Muscle of leg (tissue), 11 donors: Measurements from ENCODE around the gene GRID1. TPM values are rescaled to one million over a fixed set of nuclear protein-coding genes. Genes with fewer than 3 reads are reported as not detected.
"Not testable (repeated sequence)": the region's sequence is repeated elsewhere in the genome, so short reads cannot be mapped to it uniquely, and the experiment has no call there.

ENCODE experiments used
- DNase-seq: peaks from one replicate; pipeline ENCODE4 v3.0.0; 2013
- H3K27ac ChIP-seq: one replicate; pipeline ENCODE4 v1.5.1; 2013; ENCODE audit warnings: mild to moderate bottlenecking, low read length, control low read depth
- H3K27me3 ChIP-seq: one replicate; pipeline ENCODE4 v1.6.1; 2013; ENCODE audit warnings: low read length; ENCODE audit not compliant: control insufficient read depth, insufficient read depth
- H3K36me3 ChIP-seq: one replicate; pipeline ENCODE4 v1.6.1; 2013; ENCODE audit warnings: low read length; ENCODE audit not compliant: control insufficient read depth, insufficient read depth
- H3K4me1 ChIP-seq: one replicate; pipeline ENCODE4 v1.6.1; 2013; ENCODE audit warnings: low read length; ENCODE audit not compliant: control insufficient read depth, insufficient read depth
- H3K4me3 ChIP-seq: one replicate; pipeline ENCODE4 v1.5.1; 2013; ENCODE audit warnings: low read length, control low read depth
- H3K9me3 ChIP-seq: replicated peaks from 2 replicates; pipeline ENCODE4 v1.6.1; 2013; ENCODE audit warnings: low read depth, low read length; ENCODE audit not compliant: control insufficient read depth
- WGBS: methylation state at CpG from one replicate; pipeline ENCODE4 v1.1.5; 2013; ENCODE audit warnings: missing lambda C conversion rate; ENCODE audit not compliant: insufficient coverage; 5-methylcytosine and 5-hydroxymethylcytosine counted together
- polyA plus RNA-seq, 8 donors: library from polyadenylated mRNA; unstranded; fragments of 120-200 nt; gene quantifications; one replicate each; pipeline versions ENCODE4 v1.2.1 to v1.2.3, GENCODE V29; 2013; ENCODE audit warnings: inconsistent platforms in 1 of 8, low replicate concordance in 1 of 8; ENCODE audit not compliant: insufficient read length in 8 of 8, insufficient read depth in 1 of 8
- total RNA-seq: library from RNA; stranded (reverse); fragments of 120-200 nt; gene quantifications from one replicate; pipeline ENCODE4 v1.2.4, GENCODE V29; 2013

The GRID1 gene
- total and polyA plus RNA-seq, 9 donors, result 2.4 to 6.1 (median 3.1) TPM

DNA sequence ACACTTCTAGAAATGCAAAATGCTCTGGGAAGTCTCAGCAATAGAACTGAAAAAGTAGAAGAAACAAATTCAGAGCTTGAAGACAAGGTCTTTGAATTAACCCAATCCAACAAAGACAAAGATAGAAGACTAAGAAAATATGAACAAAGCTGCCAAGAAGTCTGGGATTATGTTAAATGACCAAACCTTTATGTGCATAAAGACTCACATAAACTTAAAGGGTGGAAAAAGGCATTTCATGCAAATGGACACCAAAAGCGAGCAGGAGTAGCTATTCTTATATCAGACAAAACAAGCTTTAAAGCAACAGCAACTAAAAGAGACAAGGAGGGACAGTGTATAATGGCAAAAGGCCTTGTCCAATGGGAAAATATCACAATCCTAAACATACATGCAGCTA, 274.3 kb downstream of the GRID1 start:
- not testable (repeated sequence) for DNase-seq, H3K27ac ChIP-seq, H3K27me3 ChIP-seq, H3K36me3 ChIP-seq, H3K4me3 ChIP-seq, H3K9me3 ChIP-seq, H3K4me1 ChIP-seq
- WGBS, result no CpG with 5 or more reads among the region's 1 CpG

DNA sequence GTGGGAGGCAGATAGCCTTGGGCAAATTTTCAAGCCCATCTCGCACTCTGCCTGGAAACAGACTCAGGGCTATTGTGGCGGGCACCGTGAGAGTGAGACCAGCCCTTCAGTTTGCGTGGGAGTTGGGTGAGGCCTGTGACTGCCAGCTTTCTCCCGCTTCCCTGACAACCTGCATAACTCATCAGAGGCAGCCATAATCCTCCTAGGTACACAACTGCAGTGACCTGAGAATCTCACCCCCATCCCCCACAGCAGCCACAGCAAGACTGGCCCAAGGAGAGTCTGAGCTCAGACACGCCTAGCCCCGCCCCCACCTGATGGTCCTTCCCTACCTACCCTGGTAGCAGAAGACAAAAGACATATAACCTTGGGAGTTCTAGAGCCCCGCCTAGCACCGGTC, 275.4 kb downstream of the GRID1 start:
- 89% methylated on average over 1 of the region's 9 CpGs for WGBS
- no peak overlapping the region for H3K4me3 ChIP-seq
- no peak overlapping the region for H3K27ac ChIP-seq
- DNase-seq, result no peak
- H3K4me1 ChIP-seq, result no peaks in the 10 kb centered on the region
- H3K36me3 ChIP-seq, result no peaks in the 10 kb centered on the region
- peaks cover 6% of the 10 kb centered on the region for H3K27me3 ChIP-seq
- no peaks in the 10 kb centered on the region for H3K9me3 ChIP-seq

DNA sequence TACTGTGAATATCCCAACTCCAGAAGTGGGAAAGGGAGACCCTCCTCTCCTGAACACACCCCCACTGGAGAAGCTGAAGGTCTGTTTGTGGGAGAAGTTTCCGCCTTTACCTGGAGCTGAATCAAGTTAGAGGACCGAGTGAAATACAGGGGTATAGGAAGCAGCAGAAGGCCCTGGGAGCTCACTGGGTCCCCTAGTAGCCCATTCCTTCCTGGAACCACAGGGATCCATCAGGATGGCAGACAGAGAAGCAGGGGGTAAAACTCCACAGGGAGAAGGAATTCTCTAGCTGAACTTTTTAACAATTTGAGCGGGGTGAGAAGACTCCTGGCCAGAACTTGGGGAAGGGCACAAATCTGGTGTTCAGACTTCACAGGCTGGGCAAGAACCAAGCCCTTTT, 275.8 kb downstream of the GRID1 start:
- H3K27me3 ChIP-seq, result peaks cover 6% of the 10 kb centered on the region
- H3K36me3 ChIP-seq, result no peaks in the 10 kb centered on the region
- no peaks in the 10 kb centered on the region for H3K4me1 ChIP-seq
- no peak overlapping the region for H3K4me3 ChIP-seq
- no peak overlapping the region for H3K27ac ChIP-seq
- DNase-seq, result no peak
- no peaks in the 10 kb centered on the region for H3K9me3 ChIP-seq
- WGBS, result 89% methylated on average over 3 of the region's 3 CpGs

DNA sequence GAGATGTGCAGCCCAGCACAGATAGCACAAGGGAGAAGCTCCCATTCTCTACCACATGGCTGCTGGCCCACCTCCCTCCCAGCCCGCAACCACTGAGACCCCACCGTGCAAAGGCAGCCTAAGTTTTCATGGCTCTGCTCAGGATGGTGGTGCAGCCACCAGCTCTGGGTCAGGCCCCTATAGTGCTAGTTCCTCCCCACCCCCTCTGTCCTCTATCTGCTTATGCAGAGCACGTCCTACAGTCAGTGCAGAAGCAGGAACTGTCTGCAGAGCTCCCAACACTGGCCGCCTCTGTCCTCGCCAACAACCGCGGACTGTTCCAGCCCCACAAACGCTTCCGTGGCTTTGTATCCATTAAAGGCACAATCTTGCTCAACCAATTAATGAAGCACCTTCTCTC, 278.9 kb downstream of the GRID1 start:
- Histone ChIP-seq H3K4me1 (no peaks in the 10 kb centered on the region), H3K36me3 (no peaks in the 10 kb centered on the region), H3K9me3 (no peaks in the 10 kb centered on the region), H3K4me3 (no peak overlapping the region), H3K27me3 (peaks cover 13% of the 10 kb centered on the region), H3K27ac (no peak overlapping the region)
- WGBS, result 54% methylated on average over 9 of the region's 9 CpGs
- DNase-seq, result no peak

DNA sequence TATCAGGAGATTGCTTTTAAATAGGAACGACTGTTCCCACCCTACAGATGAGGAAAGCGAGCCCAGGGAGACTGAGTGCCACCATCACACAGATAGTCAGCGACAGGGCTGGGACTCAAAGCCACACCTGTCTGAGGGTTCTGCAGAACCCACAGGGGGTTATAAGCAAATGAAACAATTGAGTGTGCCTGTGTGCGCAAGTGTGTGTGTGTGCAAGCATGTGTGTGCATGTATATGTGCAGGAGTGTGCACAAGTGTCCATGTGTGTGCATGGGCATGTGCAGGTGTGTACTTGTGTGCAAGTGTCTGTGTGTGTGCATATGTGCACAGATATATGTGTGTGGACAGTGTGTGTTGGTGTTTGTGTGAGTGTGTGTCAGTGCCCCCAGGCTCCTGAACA, 280.2 kb downstream of the GRID1 start:
- WGBS, result 90% methylated on average over 3 of the region's 4 CpGs
- Histone ChIP-seq H3K4me1 (no peaks in the 10 kb centered on the region), H3K36me3 (no peaks in the 10 kb centered on the region), H3K27ac (no peak overlapping the region), H3K27me3 (peaks cover 13% of the 10 kb centered on the region), H3K9me3 (no peaks in the 10 kb centered on the region), H3K4me3 (no peak overlapping the region)
- no peak for DNase-seq

DNA sequence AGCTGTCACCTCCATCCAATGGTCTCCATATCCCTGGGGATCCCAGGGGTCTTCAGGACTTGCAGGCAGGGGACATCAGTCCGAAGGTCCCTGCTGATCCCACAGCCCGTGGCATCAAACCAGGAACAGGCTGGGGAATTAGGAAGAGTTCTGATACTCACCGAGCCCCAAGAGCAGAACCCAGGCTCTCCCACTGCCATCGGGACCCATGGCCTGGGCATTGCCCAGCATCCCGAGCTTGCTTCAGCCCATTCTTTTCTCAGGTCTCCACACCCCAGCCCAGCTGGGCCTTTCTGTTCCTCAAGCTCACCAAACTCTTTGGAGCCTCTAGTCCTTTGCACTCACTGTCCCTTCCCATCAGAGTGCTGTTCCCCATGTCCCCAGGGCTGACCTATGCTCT, 280.9 kb downstream of the GRID1 start:
- no peaks in the 10 kb centered on the region for H3K4me1 ChIP-seq
- peaks cover 13% of the 10 kb centered on the region for H3K27me3 ChIP-seq
- no peaks in the 10 kb centered on the region for H3K9me3 ChIP-seq
- H3K27ac ChIP-seq, result no peak overlapping the region
- no peak for DNase-seq
- no peak overlapping the region for H3K4me3 ChIP-seq
- H3K36me3 ChIP-seq, result no peaks in the 10 kb centered on the region
- 88% methylated on average over 5 of the region's 5 CpGs for WGBS

DNA sequence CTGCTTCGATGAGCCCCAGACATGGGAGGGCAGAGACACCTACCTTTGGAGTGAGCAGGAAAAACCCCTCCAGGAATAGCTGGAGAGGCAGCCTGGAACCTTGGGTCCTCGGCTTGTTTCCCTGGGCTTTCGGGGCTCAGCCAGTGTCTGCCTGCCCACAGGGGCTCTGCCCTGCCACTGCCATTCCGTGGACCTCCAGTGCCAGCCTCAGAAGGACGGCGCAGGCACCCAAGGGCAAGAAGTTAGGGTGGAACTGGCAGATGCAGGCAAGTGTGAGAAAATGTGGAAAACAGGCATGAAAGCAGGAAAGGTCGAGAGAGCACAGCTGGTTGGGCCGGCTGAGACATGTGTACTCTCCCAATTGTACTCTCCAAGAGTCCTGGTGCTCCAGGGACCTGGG, 281.5 kb downstream of the GRID1 start:
- peaks cover 13% of the 10 kb centered on the region for H3K27me3 ChIP-seq
- H3K9me3 ChIP-seq, result no peaks in the 10 kb centered on the region
- no peak overlapping the region for H3K4me3 ChIP-seq
- H3K27ac ChIP-seq, result no peak overlapping the region
- no peak for DNase-seq
- 71% methylated on average over 6 of the region's 8 CpGs for WGBS
- no peaks in the 10 kb centered on the region for H3K4me1 ChIP-seq
- no peaks in the 10 kb centered on the region for H3K36me3 ChIP-seq

DNA sequence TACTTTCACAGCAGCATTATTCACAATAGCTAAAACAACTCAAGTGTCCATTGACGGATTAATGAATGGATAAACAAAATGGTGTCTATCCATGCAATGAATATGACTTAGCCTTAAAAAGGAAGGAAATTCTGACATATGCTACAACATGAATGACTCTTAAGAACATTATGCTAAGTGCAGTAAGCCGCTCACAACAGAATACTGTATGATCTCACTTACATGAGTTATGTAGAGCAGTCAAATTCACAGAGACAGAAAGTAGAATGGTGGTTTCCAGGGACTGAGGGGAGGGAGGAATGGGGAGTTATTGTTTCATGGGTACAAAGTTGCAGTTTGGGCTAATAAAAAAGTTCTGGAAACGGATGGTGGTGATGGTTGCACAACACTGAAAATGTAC, 282.0 kb downstream of the GRID1 start:
- Histone ChIP-seq H3K4me1 (no peaks in the 10 kb centered on the region), H3K36me3 (no peaks in the 10 kb centered on the region), H3K4me3 (no peak overlapping the region), H3K9me3 (no peaks in the 10 kb centered on the region), H3K27me3 (peaks cover 13% of the 10 kb centered on the region), H3K27ac (no peak overlapping the region)
- no CpG with 5 or more reads among the region's 3 CpGs for WGBS
- DNase-seq, result no peak

DNA sequence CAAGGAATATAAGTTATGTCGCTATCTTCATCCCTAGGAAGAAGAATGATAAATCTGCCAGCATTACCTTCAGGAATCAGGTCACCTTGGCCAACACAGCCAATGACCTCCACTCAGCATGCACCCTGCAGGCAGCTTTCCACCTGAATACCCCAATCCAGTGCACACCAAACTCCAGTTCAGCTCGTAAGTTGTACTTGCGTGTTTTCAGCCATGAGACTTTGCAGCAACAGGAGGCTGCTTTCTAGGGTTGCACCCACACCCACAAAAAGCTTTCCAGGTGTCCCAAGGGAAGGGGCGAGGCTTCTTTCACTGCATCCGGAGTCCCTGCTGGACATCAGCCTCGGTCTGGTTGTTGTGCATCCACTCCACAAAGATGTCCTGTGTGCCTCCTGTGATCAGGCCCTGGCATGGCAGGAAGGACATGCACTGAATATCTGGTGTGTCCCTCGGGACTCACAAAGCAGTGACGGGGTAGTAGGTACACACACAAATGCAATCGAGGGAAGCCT, 282.9 kb downstream of the GRID1 start:
- Histone ChIP-seq H3K4me1 (peaks cover 2% of the 10 kb centered on the region), H3K9me3 (no peaks in the 10 kb centered on the region), H3K36me3 (no peaks in the 10 kb centered on the region), H3K4me3 (no peak overlapping the region), H3K27me3 (peaks cover 10% of the 10 kb centered on the region), H3K27ac (no peak overlapping the region)
- WGBS, result 85% methylated on average over 8 of the region's 9 CpGs
- no peak for DNase-seq

DNA sequence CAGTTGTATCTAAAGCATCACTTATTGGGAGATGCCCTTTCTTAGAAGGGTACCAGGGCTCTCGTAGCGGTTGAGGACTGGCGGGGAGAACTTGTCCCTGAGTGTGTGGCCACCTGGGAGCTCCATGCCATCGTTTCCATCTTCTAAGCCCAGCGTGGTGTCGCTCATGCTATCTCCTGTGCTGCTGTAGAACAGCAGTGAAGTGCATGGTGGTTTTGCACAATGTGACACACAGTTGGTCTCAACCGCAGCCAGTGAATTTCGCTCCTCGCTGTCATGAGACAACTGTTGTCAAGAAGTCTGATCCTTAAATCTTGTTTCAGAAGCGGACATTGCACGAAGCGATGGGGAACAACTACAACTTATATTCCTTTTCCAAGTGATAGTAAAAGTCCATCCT, 283.4 kb downstream of the GRID1 start:
- 98% methylated on average over 8 of the region's 12 CpGs for WGBS
- DNase-seq, result no peak

DNA sequence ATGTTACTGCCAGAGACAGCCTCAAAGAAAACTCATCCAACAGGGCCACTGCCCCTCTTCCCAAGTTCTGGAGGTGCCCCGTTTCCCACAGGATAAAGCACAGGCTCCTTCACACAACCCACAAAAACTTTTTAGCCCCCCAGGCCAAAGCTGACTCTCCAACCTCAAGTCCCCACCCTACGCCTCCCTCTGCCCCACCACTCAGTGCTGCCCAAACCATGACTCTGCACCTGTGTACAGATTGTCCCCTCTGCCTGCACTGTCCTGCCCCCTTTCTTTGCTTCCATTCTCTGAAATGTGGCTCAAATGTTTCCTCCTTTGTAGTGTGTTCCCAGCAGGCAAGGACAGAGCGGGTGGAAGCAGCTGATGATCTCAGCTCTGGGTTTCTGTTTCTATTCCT, 284.0 kb downstream of the GRID1 start:
- H3K27me3 ChIP-seq, result peaks cover 8% of the 10 kb centered on the region
- H3K4me1 ChIP-seq, result peaks cover 14% of the 10 kb centered on the region
- H3K4me3 ChIP-seq, result no peak overlapping the region
- no peaks in the 10 kb centered on the region for H3K36me3 ChIP-seq
- no peak for DNase-seq
- H3K27ac ChIP-seq, result no peak overlapping the region
- WGBS, result 87% methylated on average over 2 of the region's 3 CpGs
- no peaks in the 10 kb centered on the region for H3K9me3 ChIP-seq

More for the DNA sequence above, 283.4 kb downstream of the GRID1 start:
- H3K36me3 ChIP-seq, result no peaks in the 10 kb centered on the region
- peaks cover 8% of the 10 kb centered on the region for H3K4me1 ChIP-seq
- H3K9me3 ChIP-seq, result no peaks in the 10 kb centered on the region
- H3K27ac ChIP-seq, result no peak overlapping the region
- H3K27me3 ChIP-seq, result peaks cover 10% of the 10 kb centered on the region
- no peak overlapping the region for H3K4me3 ChIP-seq
